Stimulated activated CD4-positive, alpha-beta T cell treated with anti-CD3 and anti-CD28 coated beads, Interleukin-4, amount 100 ng/mL, for 48 hours (primary cell): ENCODE measurements around the gene ATRN.
"Not testable (repeated sequence)": the region's sequence is repeated elsewhere in the genome, so short reads cannot be mapped to it uniquely, and the experiment has no call there.

ENCODE experiments used
- DNase-seq, 2 donors: peaks; one replicate each; pipeline ENCODE4 v3.0.0-alpha.2; 2020; ENCODE audit warnings: low read depth in 2 of 2

Gene ATRN

DNA sequence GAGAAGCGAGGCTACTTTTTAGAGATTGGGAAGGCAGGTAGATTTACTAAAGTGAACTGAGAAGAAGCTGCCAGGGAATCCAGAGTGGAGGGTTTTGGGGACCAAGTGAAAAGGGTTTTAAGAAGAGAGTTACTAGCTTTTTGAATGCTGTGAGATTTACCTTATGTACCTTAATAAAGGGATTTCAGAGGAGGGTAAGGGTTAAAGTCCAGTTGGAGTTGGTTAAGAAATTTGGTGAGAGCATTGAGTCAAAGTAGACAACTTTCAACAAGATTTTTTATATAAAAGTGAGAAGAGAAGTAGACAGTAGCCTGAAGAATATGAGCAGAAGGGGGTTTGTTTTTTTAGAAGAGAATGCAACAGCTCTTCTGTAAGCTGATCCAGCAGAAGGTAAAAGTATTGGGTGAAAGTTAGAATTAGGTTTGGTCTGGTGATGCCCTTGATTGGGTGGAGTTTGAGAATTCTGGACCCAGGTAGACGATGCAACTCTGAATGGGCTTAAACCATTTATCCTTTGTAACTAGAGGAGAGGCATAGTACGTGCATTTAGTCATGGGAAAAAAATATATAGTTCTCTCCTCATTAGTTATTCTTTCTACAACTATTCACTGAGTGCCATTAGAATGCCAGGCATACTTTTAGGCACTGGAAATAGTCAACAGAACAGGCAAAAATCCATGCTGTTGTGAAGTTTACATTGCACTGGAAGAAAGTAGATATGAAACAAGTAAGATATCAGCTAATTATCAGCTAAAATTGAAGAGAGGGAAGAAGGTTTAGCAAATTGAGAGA is 44.8 kb downstream of the ATRN start:
- no peak for DNase-seq

- DNase-seq, result no peak
These were observed 51.3 kb downstream of the ATRN start for GRCh38 chr20:3521852-3522740.

- not testable (repeated sequence) for DNase-seq
These were observed 53.9 kb downstream of the ATRN start for GRCh38 chr20:3524696-3525095.

- DNase-seq, result no peak
These were observed 61.3 kb downstream of the ATRN start for GRCh38 chr20:3532089-3532615.

DNA sequence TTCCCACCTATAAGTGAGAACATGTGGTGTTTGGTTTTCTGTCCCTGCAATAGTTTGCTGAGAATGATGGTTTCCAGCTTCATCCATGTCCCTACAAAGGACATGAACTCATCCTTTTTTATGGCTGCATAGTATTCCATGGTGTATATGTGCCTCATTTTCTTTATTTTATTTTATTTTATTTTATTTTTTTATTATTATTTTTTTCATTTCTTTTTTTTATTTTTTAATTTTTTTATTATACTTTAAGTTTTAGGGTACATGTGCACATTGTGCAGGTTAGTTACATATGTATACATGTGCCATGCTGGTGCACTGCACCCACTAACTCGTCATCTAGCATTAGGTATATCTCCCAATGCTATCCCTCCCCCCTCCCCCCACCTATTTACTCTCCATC is 66.9 kb downstream of the ATRN start:
- not testable (repeated sequence) for DNase-seq

DNA sequence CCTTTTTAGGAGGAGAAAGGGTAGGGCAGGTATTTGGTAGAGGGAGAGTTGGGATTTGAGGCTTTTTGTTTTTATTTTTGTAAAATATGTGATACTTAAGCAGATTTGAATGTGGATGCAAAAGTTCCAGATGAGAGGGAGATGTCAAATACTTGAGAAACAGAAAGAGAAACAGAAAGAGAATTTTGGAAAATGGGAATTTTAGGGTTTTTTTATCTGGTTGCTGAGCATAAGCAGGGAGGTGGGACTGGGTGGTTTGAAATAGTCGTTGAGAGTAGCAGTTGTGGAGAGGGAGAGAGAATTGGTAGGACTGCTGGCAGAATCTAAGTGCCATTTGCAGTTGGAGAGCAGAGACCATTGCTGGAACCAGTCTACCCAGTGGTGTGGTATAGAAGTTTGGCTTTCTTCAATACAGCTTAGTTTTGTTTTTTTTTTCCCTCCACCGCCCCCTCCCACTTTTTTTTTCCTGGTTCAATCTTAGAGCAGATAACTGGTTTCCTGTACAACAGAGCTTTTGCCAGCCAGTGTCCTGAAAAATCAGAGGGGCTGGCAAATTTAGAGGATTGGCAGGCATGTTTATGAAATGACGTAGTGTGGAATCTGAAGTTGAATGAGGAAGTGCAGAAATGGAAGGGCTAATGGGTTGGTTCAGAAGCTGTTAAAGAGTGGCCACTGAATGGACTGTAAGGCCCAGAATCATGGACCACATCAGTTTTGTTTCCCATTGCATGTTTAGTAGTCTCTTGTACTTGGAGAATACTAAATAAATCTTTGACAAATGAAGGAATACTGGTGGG is 68.7 kb downstream of the ATRN start:
- DNase-seq, result no peak

DNA sequence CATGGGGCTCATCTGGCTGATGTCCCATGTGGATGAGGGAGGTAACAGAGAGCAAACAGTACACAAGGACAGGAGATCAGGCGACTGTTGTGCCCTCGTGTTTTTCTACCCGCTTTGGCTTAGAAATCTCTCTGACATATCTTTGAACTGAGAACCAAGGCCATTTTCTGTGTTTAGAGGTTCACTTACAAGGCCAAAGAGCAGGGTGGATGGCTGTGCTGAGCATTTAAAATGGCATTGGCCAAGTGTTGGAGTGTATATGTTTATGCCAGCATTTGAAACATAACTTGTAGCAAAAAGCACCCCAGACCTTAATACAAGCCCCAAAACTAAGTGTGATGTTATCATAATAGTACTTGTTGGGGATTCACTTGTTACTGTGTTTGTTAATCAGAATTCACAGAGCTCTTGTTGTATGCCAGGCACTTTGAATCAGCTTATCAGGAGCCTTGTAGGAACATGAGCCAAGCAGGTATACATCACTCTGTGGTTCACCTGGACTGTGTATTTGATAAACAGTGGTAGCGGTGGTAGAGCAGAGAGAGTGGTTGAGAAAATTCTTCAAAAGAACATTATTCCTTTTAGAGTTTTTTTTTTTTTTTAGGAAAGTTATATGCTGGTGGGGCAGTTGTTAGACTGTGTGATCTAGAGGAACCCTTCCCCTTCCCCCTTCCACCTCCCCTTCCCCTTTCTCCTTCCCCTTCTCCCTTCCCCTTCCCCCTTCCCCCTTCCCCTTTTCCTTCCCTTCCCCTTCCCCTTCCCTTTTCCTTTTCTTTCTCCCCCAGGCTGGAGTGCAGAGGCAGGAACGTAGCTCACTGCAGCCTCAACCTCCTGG is 71.3 kb downstream of the ATRN start:
- DNase-seq, result no peak

- no peak for DNase-seq
These were observed 73.2 kb downstream of the ATRN start for GRCh38 chr20:3543901-3544507.

- no peak for DNase-seq
These were observed 74.6 kb downstream of the ATRN start for GRCh38 chr20:3545401-3545925.

DNA sequence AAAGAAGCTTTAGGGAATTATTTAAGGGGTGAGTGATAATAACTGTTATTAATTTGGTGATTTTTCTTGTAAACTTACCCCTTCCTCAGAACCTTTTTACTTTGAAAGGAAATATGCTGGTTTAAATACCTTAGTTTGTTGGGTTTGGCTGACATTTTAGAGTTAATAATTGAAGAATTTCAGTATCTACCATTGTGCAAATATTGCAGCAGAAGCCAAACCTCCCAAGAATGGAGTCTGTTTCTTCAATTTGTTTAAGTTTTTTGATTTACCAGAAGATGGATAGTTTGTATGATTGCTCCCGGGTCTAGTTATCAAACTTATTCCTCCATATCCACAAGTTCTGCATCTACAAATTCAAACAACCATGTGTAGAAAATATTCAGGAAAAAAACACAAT is 77.1 kb downstream of the ATRN start:
- no peak for DNase-seq

DNA sequence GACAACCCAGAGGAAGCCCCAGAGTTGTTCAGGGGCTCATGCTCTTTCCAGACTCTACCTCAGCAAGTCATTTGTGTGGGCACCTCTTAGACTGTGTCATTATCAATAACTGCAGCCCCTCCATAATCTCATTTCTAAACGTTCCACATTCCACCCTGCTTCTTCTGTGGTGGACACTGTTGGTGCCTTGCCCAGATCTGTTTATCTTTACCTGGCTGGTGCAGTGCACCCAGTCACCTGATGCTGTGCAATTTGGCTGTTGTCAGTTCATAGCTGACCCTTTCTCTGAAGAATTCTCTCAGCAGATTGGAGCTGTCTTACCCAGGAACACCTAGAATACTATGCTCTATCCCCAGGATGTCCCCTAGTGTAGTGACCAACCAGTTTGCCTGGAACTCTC is 80.0 kb downstream of the ATRN start:
- DNase-seq, result no peak

GRCh38 chr20:3551681-3552434 is 81.0 kb downstream of the ATRN start:
- DNase-seq, result no peak

DNA sequence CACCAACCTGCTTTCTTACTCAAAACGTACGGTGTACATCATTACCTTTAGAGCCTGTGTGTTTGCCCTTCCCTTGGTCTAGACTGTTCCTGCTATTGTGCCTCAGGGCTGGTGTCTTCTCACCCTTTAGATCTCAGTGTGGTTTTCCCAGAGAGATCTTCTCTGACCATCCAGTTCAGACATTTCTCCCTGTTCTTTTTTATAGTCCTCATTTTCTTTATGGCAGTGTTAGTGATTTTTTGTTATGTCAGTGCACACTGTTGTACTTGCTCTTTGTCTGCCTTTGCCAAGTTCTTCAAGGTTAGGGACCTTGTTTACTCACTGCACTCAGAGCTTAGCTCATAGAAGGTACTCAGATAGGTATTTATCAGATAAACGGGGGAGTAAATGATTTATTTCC is 82.8 kb downstream of the ATRN start:
- DNase-seq, result no peak

DNA sequence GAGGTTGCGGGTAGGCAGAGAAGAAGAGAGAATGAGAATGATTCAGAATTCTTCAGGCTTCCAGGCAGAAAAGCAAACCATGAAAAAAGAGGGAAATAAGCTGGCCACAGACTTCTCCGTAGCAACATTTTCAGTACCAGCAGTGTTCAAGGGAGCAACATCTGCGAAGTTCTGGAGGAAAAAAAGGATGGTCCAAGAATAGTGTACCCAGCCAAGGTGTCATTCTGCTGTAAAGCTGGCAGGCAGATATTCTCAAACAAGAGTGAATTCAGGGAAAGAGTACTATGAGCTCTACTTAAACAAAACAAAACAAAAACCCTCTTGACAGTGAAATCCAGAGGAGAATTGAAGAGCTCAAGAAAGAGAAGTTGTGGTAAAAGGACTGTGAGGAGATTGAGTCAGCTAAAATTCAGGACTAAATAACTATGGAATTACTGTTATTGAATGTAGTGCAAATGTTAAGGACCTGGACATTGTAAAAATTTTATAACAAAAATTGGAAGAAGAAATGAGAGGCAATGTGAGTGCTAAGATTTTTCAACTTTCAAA is 86.5 kb downstream of the ATRN start:
- DNase-seq, result no peak

GRCh38 chr20:3559231-3559630 is 88.4 kb downstream of the ATRN start:
- DNase-seq, result no peak

- DNase-seq, result no peak
These were observed 88.8 kb downstream of the ATRN start for GRCh38 chr20:3559637-3560036.

DNA sequence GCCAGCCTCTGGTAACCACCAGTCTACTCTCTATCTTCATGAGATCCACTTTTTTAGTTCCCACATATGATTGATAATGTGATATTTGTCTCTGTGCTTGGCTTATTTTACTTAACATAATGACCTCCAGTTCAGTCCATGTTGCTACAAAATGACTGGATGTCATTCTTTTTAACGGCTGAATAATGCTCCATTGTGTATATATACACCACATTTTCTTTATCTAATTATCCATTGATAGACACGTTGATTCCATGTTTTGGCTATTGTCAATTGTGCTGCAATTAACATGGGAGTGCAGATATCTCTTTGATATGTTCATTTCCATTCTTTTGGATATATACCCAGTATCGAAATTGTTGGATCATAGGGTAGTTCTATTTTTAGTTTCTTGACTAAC is 89.3 kb downstream of the ATRN start:
- DNase-seq, result no peak

DNA sequence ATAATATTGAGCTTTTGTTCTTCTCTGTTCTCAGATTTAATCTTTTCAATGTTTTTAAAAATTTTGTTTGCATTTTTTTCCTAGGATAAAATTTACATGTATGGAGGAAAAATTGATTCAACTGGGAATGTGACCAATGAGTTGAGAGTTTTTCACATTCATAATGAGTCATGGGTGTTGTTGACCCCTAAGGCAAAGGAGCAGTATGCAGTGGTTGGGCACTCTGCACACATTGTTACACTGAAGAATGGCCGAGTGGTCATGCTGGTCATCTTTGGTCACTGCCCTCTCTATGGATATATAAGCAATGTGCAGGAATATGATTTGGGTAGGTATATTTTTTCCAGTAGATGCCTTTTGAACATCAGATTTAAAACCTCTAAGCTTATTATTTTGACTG is 89.8 kb downstream of the ATRN start:
- DNase-seq, result no peak

DNA sequence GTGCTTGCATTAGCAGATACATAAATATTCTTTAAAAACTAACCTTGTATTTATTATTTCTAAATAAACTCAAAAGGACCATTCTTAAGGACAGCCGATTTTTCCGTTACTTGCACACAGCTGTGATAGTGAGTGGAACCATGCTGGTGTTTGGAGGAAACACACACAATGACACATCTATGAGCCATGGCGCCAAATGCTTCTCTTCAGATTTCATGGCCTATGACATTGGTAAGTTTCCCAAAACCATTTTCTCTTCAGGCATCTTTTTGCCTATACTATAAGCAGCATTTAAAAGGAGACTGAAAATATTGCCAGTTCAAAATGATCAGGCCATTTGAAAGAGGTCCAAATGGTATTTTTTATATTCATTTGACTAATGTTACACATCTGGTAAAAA is 92.3 kb downstream of the ATRN start:
- DNase-seq, result no peak
